GM12873 (cell line): Measurements from ENCODE around the gene MDH2.
A peak's percentile ranks its signal among the peaks of the same experiment; 100 is the strongest.

Source experiments
- TF ChIP-seq, protein P1 (sequence below): IDR thresholded peaks from 2 replicates; pipeline ENCODE4 v1.5.1; 2012; ENCODE audit warnings: low read depth, mild to moderate bottlenecking, moderate library complexity, low read length, control low read depth; ENCODE audit not compliant: insufficient read depth; ENCODE audit errors: missing control alignments

MDH2 gene

DNA sequence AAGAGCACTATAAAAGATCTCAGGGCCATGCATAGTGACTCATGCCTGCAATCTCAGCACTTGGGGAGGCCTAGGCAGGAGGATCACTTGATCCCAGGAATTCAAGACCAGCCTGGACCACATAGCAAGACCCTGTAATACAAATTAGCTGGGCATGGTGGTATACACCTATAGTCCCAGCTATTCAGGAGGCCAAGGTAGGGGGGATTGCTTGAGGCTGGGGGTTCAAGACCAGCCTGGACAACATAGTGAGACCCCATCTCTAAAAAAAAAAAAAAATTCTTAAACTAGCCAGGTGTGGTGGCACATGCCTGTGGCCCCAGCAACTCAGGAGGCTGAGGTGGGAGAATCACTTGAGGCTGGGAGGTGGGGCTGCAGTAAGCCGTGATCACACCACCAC, 15.9 kb upstream of the MDH2 start:
- TF ChIP-seq, protein P1, sequence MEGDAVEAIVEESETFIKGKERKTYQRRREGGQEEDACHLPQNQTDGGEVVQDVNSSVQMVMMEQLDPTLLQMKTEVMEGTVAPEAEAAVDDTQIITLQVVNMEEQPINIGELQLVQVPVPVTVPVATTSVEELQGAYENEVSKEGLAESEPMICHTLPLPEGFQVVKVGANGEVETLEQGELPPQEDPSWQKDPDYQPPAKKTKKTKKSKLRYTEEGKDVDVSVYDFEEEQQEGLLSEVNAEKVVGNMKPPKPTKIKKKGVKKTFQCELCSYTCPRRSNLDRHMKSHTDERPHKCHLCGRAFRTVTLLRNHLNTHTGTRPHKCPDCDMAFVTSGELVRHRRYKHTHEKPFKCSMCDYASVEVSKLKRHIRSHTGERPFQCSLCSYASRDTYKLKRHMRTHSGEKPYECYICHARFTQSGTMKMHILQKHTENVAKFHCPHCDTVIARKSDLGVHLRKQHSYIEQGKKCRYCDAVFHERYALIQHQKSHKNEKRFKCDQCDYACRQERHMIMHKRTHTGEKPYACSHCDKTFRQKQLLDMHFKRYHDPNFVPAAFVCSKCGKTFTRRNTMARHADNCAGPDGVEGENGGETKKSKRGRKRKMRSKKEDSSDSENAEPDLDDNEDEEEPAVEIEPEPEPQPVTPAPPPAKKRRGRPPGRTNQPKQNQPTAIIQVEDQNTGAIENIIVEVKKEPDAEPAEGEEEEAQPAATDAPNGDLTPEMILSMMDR = no peak

DNA sequence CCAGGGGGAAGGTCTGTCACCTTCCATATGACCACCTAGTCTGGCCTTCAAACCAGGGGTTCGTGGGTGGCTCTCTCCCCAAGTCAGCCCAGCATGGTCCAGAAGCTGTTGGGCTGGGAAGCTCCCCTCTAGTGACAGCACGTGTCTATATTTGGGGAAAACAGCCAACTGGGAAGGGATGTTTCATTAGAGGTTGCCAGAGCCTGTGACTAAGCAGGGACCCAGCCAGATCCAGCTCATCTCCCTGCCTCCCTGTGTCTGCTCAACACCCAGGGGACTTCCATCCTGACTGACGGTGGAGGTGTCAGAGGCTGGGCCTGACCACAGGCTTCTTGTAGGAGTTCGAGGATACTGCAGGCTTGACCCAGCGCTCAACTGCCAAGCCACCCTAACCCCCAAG, 10.6 kb upstream of the MDH2 start:
- TF ChIP-seq, protein P1 = no peak

- TF ChIP-seq, protein P1 = no peak
Observed at GRCh38 chr7:76040126-76040525, 7.8 kb upstream of the MDH2 start.

GRCh38 chr7:76044375-76044865, 3.5 kb upstream of the MDH2 start:
- TF ChIP-seq, protein P1 = no peak

- TF ChIP-seq, protein P1 = no peak
Observed at GRCh38 chr7:76047305-76047810, 548 bp upstream of the MDH2 start.

DNA sequence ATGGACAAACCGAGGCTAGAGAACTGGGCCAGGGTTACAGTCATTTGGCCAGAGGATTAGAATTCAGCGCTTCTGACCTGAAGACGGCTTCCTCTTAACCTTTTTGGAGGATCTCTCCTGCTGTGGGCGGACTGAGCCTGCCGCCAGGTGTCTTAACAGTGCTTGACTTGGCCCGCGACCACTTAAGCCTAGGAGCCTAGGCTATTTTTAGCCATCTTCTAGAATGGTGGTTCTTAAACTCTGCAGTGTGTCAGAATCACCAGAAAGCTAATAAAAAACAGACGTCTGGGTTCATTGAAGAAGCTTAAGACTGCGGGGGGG, 722 bp downstream of the MDH2 start:
- TF ChIP-seq, protein P1 = peak; percentile 32

DNA sequence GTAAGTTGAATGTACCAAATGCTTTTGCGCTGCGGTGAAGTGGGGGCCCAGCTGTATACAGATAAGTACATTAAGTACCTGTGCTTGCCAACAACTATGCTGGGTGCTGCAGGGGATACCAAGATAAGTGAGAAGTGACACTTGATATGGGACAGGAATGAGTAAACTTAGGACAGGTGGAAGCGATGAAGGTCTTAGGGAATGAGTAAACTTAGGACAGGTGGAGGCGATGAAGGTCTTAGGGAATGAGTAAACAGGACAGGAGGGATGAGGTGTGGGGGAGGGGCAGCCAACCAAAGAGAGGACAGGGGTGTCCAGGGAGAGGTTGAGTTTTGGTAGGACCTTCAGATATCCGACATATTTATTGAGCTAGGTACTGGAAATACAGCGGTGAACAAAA, 1.4 kb downstream of the MDH2 start:
- TF ChIP-seq, protein P1 = no peak

DNA sequence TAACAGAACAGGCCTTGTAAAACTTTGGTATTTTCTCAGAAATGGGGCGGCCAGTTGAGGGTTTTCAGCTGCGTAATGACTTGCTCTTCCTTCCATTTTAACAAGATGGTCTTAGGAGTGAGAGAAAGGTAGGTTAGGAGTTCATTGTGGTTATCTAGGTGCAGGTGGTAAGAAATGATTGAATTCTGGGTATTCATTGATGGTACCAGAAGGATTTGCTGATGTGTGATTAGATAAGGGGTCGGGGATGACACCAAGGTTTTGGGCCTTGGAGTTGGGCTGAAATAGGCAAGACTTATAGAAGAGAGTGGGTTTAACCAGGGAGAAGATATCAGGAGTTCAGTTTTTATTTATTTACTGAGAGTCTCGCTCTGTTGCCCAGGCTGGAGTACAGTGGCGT, 2.6 kb downstream of the MDH2 start:
- TF ChIP-seq, protein P1 = no peak
